OCI-M1 (cell line): Measurements from ENCODE around the gene MRPS18C.

Source experiments
- DNase-seq: peaks from one replicate; lab custom pipeline; 2025; lab: John Stamatoyannopoulos, UW

Gene MRPS18C

GRCh38 chr4:83455281-83456183 lies at the start of gene MRPS18C, which contains the start of gene HELQ:
TSS of gene MRPS18C (plus strand) at chr4:83456058. CDS start at chr4:83456078, 20 bp downstream.
TSS of gene HELQ (minus strand) at chr4:83455823. CDS start at chr4:83455693, 130 bp downstream.
- DNase-seq: peak; percentile 99

- no peak for DNase-seq
Observed at GRCh38 chr4:83408908-83409307, 47.0 kb upstream of the MRPS18C start.

- DNase-seq: no peak
Observed at GRCh38 chr4:83413676-83414075, 42.2 kb upstream of the MRPS18C start.

GRCh38 chr4:83417566-83417965 lies 38.3 kb upstream of the MRPS18C start:
- DNase-seq: no peak

- DNase-seq: no peak
Observed at GRCh38 chr4:83418211-83418610, 37.6 kb upstream of the MRPS18C start.

- DNase-seq: no peak
Observed at GRCh38 chr4:83431200-83431599, 24.7 kb upstream of the MRPS18C start.

GRCh38 chr4:83436680-83437079 lies 19.2 kb upstream of the MRPS18C start:
- DNase-seq: no peak

- no peak for DNase-seq
Observed at GRCh38 chr4:83438719-83439118, 17.1 kb upstream of the MRPS18C start.

- DNase-seq: no peak
Observed at GRCh38 chr4:83440148-83440814, 15.6 kb upstream of the MRPS18C start.

- no peak for DNase-seq
Observed at GRCh38 chr4:83440899-83441298, 15.0 kb upstream of the MRPS18C start.

GRCh38 chr4:83449009-83449408 lies 6.8 kb upstream of the MRPS18C start:
- DNase-seq: no peak

GRCh38 chr4:83454686-83455085 lies 1.2 kb upstream of the MRPS18C start:
- peak; percentile 41 for DNase-seq

- DNase-seq: no peak
Observed at GRCh38 chr4:83456184-83456501, 285 bp downstream of the MRPS18C start.

- no peak for DNase-seq
Observed at GRCh38 chr4:83473423-83473822, 17.6 kb downstream of the MRPS18C start.

- DNase-seq: no peak
Observed at GRCh38 chr4:83473966-83474365, 18.1 kb downstream of the MRPS18C start.

- DNase-seq: peak; percentile 97
Observed at GRCh38 chr4:83484500-83485461, 28.9 kb downstream of the MRPS18C start, which contains the start of gene ABRAXAS1. TSS of gene ABRAXAS1 (minus strand) at chr4:83485100. CDS start at chr4:83485072, 28 bp downstream.

- DNase-seq: peak; percentile 77
Observed at GRCh38 chr4:83486457-83487129, 30.7 kb downstream of the MRPS18C start.

GRCh38 chr4:83489711-83490326 lies 34.0 kb downstream of the MRPS18C start:
- DNase-seq: peak; percentile 71

- DNase-seq: peak; percentile 67
Observed at GRCh38 chr4:83490876-83491450, 35.1 kb downstream of the MRPS18C start.

GRCh38 chr4:83496085-83496917 lies 40.4 kb downstream of the MRPS18C start:
- DNase-seq: peak; percentile 76
